ENCODE measurements around the gene CLIP3.

The CLIP3 gene

DNA sequence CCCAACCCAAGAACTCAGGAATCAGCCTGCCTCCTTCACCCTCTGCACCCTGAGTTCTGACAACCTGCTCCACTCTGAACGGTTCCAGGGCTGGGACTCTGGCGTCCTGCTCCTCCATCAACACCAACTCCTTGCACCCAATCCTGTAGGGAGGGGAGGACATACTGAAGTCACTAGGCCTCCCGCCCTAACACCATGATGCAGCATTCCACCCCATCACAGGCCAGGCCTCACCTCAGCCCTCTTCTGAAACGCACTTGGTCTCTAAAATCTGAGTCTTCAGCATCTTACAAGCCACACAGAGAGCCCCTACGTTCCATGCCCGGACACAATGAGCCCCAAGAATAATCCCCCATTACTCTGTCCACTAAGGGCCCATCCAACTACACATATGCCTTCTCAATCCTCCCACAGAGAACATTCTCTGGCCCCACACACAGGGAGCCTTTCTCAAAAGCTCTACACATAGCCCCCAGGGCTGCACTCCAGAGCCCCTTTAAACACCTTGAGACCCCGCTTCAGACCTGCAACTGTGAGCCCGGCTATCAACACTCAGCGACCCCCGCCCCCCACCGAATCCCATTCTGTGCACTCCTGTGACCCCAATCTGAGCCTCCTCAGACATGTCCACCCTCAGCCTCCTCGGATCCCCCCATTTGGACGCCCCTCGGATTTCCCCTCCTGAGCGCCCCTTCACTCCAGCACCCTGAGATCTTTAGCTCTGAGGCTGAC lies 19.2 kb downstream of the CLIP3 start:
- Histone ChIP-seq H3K4me3 (ENCODE audit: low read depth, low read length) (peak overlapping the region; percentile 86), H3K27me3 (no peaks in the 10 kb centered on the region), H3K36me3 (no peaks in the 10 kb centered on the region; the same call in 1 of the 2 replicates), H3K4me1 (no peaks in the 10 kb centered on the region; the same call in 1 of the 2 replicates), H3K9me3 (no peaks in the 10 kb centered on the region)
- DNase-seq: no peak
- TF ChIP-seq, protein P1, sequence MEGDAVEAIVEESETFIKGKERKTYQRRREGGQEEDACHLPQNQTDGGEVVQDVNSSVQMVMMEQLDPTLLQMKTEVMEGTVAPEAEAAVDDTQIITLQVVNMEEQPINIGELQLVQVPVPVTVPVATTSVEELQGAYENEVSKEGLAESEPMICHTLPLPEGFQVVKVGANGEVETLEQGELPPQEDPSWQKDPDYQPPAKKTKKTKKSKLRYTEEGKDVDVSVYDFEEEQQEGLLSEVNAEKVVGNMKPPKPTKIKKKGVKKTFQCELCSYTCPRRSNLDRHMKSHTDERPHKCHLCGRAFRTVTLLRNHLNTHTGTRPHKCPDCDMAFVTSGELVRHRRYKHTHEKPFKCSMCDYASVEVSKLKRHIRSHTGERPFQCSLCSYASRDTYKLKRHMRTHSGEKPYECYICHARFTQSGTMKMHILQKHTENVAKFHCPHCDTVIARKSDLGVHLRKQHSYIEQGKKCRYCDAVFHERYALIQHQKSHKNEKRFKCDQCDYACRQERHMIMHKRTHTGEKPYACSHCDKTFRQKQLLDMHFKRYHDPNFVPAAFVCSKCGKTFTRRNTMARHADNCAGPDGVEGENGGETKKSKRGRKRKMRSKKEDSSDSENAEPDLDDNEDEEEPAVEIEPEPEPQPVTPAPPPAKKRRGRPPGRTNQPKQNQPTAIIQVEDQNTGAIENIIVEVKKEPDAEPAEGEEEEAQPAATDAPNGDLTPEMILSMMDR (IDR thresholded peaks at IDR 0.05; ENCODE audit: low read depth, low read length): no peak

DNA sequence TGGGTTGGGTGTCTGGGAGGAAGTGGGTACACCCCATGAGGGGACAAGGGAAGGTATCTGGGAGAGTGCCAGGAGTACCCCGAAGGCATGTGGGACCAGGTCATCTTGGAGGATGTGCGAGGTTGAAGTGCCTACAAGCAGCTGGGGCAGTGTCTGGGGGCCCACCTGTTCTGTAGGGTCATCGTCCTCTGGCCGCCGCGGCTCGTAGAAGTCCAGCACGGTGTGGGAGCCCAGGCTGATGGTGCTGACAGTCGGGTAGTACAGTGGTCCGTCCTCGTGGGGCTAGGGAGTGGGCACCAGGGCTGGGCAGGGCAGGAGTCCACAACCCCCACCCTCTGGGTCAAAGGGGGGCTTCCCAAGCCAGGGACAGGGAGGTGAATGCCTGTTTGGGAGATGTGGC lies 22.3 kb downstream of the CLIP3 start:
- Histone ChIP-seq H3K36me3 (no peaks in the 10 kb centered on the region), H3K4me3 (ENCODE audit: low read depth, low read length) (no peak overlapping the region), H3K9me3 (no peaks in the 10 kb centered on the region), H3K4me1 (no peaks in the 10 kb centered on the region; the same call in none of the 2 replicates), H3K27me3 (no peaks in the 10 kb centered on the region)
- no peak for DNase-seq
- TF ChIP-seq, protein P1 (IDR thresholded peaks at IDR 0.05; ENCODE audit: low read depth, low read length): no peak

DNA sequence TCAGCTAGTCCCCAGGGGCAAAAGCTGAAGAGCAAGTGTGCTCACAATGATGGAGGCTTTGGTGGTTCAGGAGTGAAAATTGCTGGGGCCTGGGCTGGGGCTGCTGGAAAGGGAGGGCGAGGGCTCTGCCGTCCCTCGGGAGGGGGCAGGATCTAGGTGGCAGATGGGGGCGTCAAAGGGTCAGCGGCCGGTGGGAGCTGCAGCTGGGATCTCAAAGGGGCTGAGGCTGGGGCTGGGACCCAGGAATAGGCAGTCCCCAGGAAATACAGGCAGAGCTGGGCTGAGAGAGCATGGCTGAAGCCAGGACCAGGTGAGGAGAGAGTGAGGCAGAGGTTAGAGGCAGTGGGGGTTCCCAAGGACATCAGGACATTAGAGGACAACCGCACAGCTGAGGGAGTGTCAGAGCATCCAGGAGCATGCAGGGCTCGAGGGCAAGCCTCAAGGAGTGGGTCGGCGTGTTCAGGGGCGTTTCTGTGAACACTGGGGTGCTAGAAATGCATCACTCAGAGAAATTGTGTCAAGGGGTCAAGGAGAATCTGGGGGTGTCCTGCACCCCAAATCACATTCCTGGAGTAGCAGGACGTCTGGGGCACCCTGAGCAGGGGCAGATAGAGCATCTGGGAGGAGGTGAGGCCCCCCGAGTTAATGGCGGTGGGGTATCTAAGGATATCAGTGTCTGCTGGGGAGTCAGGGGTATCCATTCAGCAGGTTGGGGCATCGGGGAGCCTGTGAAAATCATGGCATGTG lies 22.9 kb downstream of the CLIP3 start:
- Histone ChIP-seq H3K4me3 (ENCODE audit: low read depth, low read length) (peak overlapping the region; percentile 46), H3K36me3 (no peaks in the 10 kb centered on the region), H3K27me3 (no peaks in the 10 kb centered on the region), H3K4me1 (no peaks in the 10 kb centered on the region; the same call in none of the 2 replicates), H3K9me3 (no peaks in the 10 kb centered on the region)
- DNase-seq: no peak
- TF ChIP-seq, protein P1 (IDR thresholded peaks at IDR 0.05; ENCODE audit: low read depth, low read length): no peak

DNA sequence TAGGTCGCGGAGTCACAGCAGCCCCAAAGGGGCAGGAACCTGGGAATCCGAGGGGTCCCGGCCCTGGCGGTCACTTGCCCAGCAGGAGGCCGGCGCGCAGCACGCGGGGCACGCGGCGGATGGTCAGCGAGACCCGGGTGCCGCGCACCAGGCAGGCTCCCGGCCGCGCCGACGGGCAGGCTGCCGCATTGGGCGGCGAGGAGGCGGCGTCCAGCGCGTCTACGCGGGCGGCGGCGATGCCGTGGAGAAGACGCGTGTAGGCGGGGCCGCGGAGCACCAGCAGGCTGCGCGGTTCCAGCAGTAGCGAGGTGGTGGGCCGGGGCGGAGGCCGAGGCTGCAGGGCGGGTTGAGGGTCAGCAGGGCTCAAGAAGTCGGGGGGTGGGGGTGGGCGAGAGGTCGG lies 23.5 kb downstream of the CLIP3 start:
- Histone ChIP-seq H3K4me3 (ENCODE audit: low read depth, low read length) (peak overlapping the region; percentile 46), H3K9me3 (no peaks in the 10 kb centered on the region), H3K4me1 (no peaks in the 10 kb centered on the region; the same call in none of the 2 replicates), H3K27me3 (no peaks in the 10 kb centered on the region), H3K36me3 (no peaks in the 10 kb centered on the region)
- DNase-seq: peak; percentile 81
- TF ChIP-seq, protein P1 (IDR thresholded peaks at IDR 0.05; ENCODE audit: low read depth, low read length): no peak

DNA sequence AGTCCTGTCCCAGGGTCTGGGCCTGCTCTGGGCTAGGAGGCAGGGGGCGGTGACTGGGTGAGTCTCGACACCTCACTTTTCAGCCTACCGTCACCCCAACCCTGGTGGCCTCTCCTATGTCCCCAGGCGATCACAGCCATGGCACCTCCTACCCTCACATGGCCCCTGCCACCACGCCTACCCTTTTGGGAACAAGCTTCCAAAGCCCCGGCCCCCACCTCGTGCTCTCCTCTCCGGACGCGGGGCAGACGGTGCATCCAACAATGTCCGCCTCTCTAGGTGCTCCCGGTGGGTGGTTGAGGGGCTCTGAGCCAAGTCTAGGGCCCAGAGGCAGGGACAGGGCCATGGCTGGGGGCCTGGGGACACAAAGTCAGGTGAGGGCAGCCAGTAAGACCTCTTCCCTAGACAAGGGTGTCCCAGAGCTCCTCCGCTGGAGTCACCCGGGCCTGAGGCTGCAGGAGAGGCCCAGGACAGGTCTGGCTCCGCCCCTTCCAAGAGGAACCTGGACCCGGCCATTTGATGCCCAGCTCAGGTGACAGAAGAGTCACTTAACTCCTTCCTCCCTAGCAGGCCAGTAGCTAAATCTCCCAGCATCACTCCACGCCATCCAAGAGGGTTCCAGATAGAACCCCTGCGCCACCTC lies 24.2 kb downstream of the CLIP3 start, which contains the start of gene SYNE4:
SYNE4 (minus strand) TSS at position 478 of the 643 bp plus-strand sequence; CDS start at position 346, 132 bp downstream.
- no peaks in the 10 kb centered on the region; the same call in none of the 2 replicates for H3K4me1 ChIP-seq
- H3K27me3 ChIP-seq: no peaks in the 10 kb centered on the region
- DNase-seq: no peak
- TF ChIP-seq, protein P1 (IDR thresholded peaks at IDR 0.05; ENCODE audit: low read depth, low read length): no peak
- no peaks in the 10 kb centered on the region for H3K9me3 ChIP-seq
- H3K36me3 ChIP-seq: no peaks in the 10 kb centered on the region
- H3K4me3 ChIP-seq (ENCODE audit: low read depth, low read length): peak within 1 kb of the TSS; percentile 46
